ENCODE results near the gene DUSP11. TPM values are rescaled to one million over a fixed set of nuclear protein-coding genes. Genes with fewer than 3 reads are reported as not detected.

Gene DUSP11
- total RNA-seq, 5 donors from 2014 or later (not counting 1 experiment from before 2014, with no cell fraction given): 36.7 to 44.0 (median 38.4) TPM

Other genes starting within 250 kb of the DUSP11 start
- not detected for gene NAT8, start 137.7 kb downstream of the DUSP11 start, total RNA-seq
- gene TPRKB, start 42.8 kb downstream of the DUSP11 start, total RNA-seq: 10 to 100 TPM; 17.2 to 23.5 (median 20.1) TPM
- gene C2orf78, start 4.1 kb upstream of the DUSP11 start, total RNA-seq: not detected
- 10 to 100 TPM; 21.6 to 32.5 (median 28.9) TPM for gene STAMBP, start 48.9 kb upstream of the DUSP11 start, total RNA-seq
- 1 to 10 TPM in 1 of 5 donors, under 1 TPM in 2, not detected in 2; 0.79 to 1.3 (median 0.95) TPM for gene ACTG2, start 112.9 kb upstream of the DUSP11 start, total RNA-seq
- 10 to 100 TPM; 44.0 to 70.2 (median 62.5) TPM for gene DGUOK, start 146.8 kb upstream of the DUSP11 start, total RNA-seq
- 10 to 100 TPM; 22.5 to 32.2 (median 26.8) TPM for gene TET3, start 204.8 kb upstream of the DUSP11 start, total RNA-seq